IMR-90 (cell line): ENCODE results near the gene OSBPL6.

Experiments used
- CEBPB ChIP-seq: IDR thresholded peaks from 2 replicates; pipeline ENCODE4 v1.6.1; 2012; ENCODE audit warnings: low read depth, low read length, improper control_type of control experiment
- MAFK ChIP-seq: IDR thresholded peaks from 2 replicates; pipeline ENCODE4 v1.6.1; 2012; ENCODE audit warnings: low read depth, low read length, improper control_type of control experiment
- MAZ ChIP-seq: IDR thresholded peaks from 2 replicates; pipeline ENCODE4 v1.6.1; 2012; ENCODE audit warnings: low read depth, mild to moderate bottlenecking, low read length, improper control_type of control experiment, moderate library complexity, borderline replicate concordance
- MXI1 ChIP-seq: IDR thresholded peaks from 2 replicates; pipeline ENCODE4 v1.6.1; 2012; ENCODE audit warnings: low read depth, mild to moderate bottlenecking, low read length, moderate library complexity, borderline replicate concordance
- NFE2L2 ChIP-seq: fragments of 150-350 bp; IDR thresholded peaks from 2 replicates; pipeline ENCODE4 v1.6.1; 2016; ENCODE audit warnings: low read depth, mild to moderate bottlenecking, low read length
- POLR2A ChIP-seq: IDR thresholded peaks from 2 replicates; pipeline ENCODE4 v1.6.1; 2012; ENCODE audit warnings: mild to moderate bottlenecking, low read depth, low read length
- RAD21 ChIP-seq: IDR thresholded peaks from 2 replicates; pipeline ENCODE4 v1.6.1; 2012; ENCODE audit warnings: low read length, improper control_type of control experiment
- RFX5 ChIP-seq: IDR thresholded peaks from 2 replicates; pipeline ENCODE4 v1.8.0; 2012; ENCODE audit warnings: low read depth, mild to moderate bottlenecking, low read length, moderate library complexity
- SMC3 ChIP-seq: fragments of 150-350 bp; IDR thresholded peaks from 2 replicates; pipeline ENCODE4 v1.6.1; 2016; ENCODE audit warnings: low read depth, mild to moderate bottlenecking, antibody characterized with exemption, low read length, moderate library complexity
- TF ChIP-seq, protein P1 (sequence below): conservative IDR thresholded peaks from 2 replicates; pipeline ENCODE4 v1.5.1; 2012; ENCODE audit warnings: mild to moderate bottlenecking, low read depth, low read length, improper control_type of control experiment
- TF ChIP-seq, protein P2 (sequence below): fragments of 150-350 bp; IDR thresholded peaks from 2 replicates; pipeline ENCODE4 v1.6.1; 2017; ENCODE audit warnings: mild to moderate bottlenecking, antibody characterized with exemption, low read length, low read depth

DNA sequence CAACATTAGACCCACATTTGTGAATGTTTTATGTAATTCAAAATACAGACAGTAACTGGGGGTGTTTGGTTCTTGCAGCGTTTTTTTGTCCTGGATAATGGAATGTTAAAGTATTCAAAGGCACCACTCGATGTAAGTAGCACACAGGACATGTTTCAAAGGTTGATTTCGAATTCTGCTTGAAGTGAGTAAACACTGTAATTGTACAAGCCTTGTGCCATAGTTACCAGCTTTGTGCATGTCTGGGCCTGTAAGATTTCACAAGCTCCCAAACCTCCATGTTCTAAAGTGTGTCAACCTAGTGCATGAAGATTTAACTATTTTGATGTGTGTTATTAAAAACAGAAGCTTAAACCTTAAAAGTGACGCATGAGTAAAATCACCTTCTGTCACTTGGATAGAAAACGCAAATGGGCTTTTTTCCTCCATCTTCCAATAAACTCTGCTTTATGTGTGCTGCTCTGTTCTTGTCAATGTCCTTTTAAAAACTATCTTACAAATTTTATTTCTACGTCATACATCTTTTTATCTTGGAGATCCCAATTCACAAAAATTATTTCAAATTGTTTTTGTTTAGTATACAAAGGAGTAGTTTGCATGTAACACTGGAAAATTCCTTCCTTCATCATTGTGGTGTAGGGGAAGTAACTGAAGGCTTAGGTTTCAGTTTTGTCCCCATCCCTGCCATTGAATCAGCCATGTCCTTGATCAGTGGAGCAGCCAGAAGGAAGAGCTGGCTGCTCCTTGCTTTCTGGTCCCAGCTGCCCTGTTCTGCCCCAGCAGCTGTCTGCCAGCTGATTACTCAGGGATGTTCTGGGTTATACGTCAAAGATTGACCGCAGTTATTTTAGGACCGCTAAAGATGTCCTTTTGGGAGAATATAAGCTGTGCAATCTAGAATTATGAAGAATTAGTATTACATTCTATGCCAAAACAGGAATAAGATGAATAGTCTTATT is 137.4 kb downstream of the OSBPL6 start:
- no peak for TF ChIP-seq NFE2L2
- TF ChIP-seq POLR2A, result no peak
- TF ChIP-seq, protein P1, sequence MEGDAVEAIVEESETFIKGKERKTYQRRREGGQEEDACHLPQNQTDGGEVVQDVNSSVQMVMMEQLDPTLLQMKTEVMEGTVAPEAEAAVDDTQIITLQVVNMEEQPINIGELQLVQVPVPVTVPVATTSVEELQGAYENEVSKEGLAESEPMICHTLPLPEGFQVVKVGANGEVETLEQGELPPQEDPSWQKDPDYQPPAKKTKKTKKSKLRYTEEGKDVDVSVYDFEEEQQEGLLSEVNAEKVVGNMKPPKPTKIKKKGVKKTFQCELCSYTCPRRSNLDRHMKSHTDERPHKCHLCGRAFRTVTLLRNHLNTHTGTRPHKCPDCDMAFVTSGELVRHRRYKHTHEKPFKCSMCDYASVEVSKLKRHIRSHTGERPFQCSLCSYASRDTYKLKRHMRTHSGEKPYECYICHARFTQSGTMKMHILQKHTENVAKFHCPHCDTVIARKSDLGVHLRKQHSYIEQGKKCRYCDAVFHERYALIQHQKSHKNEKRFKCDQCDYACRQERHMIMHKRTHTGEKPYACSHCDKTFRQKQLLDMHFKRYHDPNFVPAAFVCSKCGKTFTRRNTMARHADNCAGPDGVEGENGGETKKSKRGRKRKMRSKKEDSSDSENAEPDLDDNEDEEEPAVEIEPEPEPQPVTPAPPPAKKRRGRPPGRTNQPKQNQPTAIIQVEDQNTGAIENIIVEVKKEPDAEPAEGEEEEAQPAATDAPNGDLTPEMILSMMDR, result no peak
- TF ChIP-seq MXI1, result no peak
- no peak for TF ChIP-seq RFX5
- TF ChIP-seq, protein P2, sequence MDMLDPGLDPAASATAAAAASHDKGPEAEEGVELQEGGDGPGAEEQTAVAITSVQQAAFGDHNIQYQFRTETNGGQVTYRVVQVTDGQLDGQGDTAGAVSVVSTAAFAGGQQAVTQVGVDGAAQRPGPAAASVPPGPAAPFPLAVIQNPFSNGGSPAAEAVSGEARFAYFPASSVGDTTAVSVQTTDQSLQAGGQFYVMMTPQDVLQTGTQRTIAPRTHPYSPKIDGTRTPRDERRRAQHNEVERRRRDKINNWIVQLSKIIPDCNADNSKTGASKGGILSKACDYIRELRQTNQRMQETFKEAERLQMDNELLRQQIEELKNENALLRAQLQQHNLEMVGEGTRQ, result no peak
- TF ChIP-seq CEBPB, result no peak
- no peak for TF ChIP-seq RAD21
- no peak for TF ChIP-seq SMC3
- TF ChIP-seq MAZ, result no peak
- TF ChIP-seq MAFK, result no peak
